CD4-positive, alpha-beta T cell (primary cell): Measurements from ENCODE around the gene BICDL2. TPM values are rescaled to one million over a fixed set of nuclear protein-coding genes. Genes with fewer than 3 reads are reported as not detected.

Experiments
- ATAC-seq: fragments of 200-7000 bp; cut with Tn5 transposase; one replicate; pipeline ENCODE4 v1.10.0; 2022; ENCODE audit warnings: mild to moderate bottlenecking; ENCODE audit not compliant: poor library complexity
- CTCF ChIA-PET: fragments of 350-600 bp; sonication (Branson Sonifier 250); formaldehyde crosslinking; loops from one replicate; lab custom pipeline; 2021; ENCODE audit warnings: antibody characterized with exemption, inconsistent platforms; lab: Charles Lee
- POLR2A ChIA-PET: fragments of 350-600 bp; sonication (Branson Sonifier 250); formaldehyde crosslinking; loops from one replicate; lab custom pipeline; 2021; ENCODE audit warnings: antibody characterized with exemption, inconsistent platforms; lab: Charles Lee
- DNase-seq, 14 experiments: peaks; one replicate each; pipeline ENCODE4 v3.0.0-alpha.2; 2013 to 2020; ENCODE audit warnings: mixed read lengths in 2 of 14
- H3K27ac ChIP-seq, 2 donors: one replicate each; pipeline versions ENCODE4 v1.5.1 to v1.7.0; 2013; ENCODE audit warnings: low read length in 2 of 2, low read depth in 1 of 2, mild to moderate bottlenecking in 1 of 2
- H3K27me3 ChIP-seq, 2 experiments: 1 replicate in 1 of 2; 2 replicates in 1 of 2; pipeline versions ENCODE4 v1.6.1 to v1.7.0; 2013; ENCODE audit warnings: low read length in 2 of 2, control low read depth in 1 of 2, mild to moderate bottlenecking in 1 of 2, moderate library complexity in 1 of 2; ENCODE audit not compliant: insufficient read depth in 2 of 2, control insufficient read depth in 1 of 2
- H3K36me3 ChIP-seq: one replicate; pipeline ENCODE4 v1.6.1; 2013; ENCODE audit warnings: low read length, control low read depth; ENCODE audit not compliant: insufficient read depth
- H3K4me1 ChIP-seq: one replicate; pipeline ENCODE4 v1.6.1; 2013; ENCODE audit warnings: low read length, control low read depth; ENCODE audit not compliant: insufficient read depth
- H3K4me3 ChIP-seq: one replicate; pipeline ENCODE4 v1.5.1; 2013; ENCODE audit warnings: mild to moderate bottlenecking, low read length, moderate library complexity
- H3K9me3 ChIP-seq, 2 experiments: 1 replicate in 1 of 2; 2 replicates in 1 of 2; pipeline versions ENCODE4 v1.6.1 to v1.7.0; 2013; ENCODE audit warnings: low read length in 2 of 2, mild to moderate bottlenecking in 2 of 2, control low read depth in 1 of 2, moderate library complexity in 1 of 2; ENCODE audit not compliant: control insufficient read depth in 1 of 2, insufficient read depth in 1 of 2
- H3K27ac Mint-ChIP-seq: one replicate; pipeline ENCODE4 v1.8.0; 2020; ENCODE audit warnings: mixed read lengths
- H3K27me3 Mint-ChIP-seq: one replicate; pipeline ENCODE4 v1.8.0; 2021; ENCODE audit warnings: mixed read lengths
- H3K36me3 Mint-ChIP-seq: one replicate; pipeline ENCODE4 v1.8.0; 2021; ENCODE audit warnings: low read depth, mixed read lengths
- H3K4me1 Mint-ChIP-seq: one replicate; pipeline ENCODE4 v1.8.0; 2021; ENCODE audit warnings: low read depth, mixed read lengths
- H3K4me3 Mint-ChIP-seq: one replicate; pipeline ENCODE4 v1.8.0; 2020; ENCODE audit warnings: mild to moderate bottlenecking, mixed read lengths
- H3K9me3 Mint-ChIP-seq: one replicate; pipeline ENCODE4 v1.8.0; 2020; ENCODE audit warnings: mixed read lengths
- intact Hi-C, 2 experiments: fragments of 100-400 bp; cut with DNase I in 1 of 2; cut with micrococcal nuclease in 1 of 2; formaldehyde crosslinking; loops; one replicate each; pipeline versions ENCODE4 v1.15.1 to v1.9.0; 2023 to 2025; cut with DNase I, micrococcal nuclease
- total RNA-seq, 174 experiments: library from RNA in 2 of 174; stranded (reverse) in 2 of 174; gene quantifications; one replicate each; pipeline ENCODE4 v1.2.3 and lab custom pipeline; 2021 to 2026
- TF ChIP-seq, protein P1 (sequence below): fragments of 200-600 bp; IDR thresholded peaks from one replicate; pipeline ENCODE4 v1.8.0; 2022; ENCODE audit warnings: antibody characterized with exemption, mild to moderate bottlenecking

The BICDL2 gene
- total RNA-seq, 2 experiments from 2014 or later, result not detected

DNA sequence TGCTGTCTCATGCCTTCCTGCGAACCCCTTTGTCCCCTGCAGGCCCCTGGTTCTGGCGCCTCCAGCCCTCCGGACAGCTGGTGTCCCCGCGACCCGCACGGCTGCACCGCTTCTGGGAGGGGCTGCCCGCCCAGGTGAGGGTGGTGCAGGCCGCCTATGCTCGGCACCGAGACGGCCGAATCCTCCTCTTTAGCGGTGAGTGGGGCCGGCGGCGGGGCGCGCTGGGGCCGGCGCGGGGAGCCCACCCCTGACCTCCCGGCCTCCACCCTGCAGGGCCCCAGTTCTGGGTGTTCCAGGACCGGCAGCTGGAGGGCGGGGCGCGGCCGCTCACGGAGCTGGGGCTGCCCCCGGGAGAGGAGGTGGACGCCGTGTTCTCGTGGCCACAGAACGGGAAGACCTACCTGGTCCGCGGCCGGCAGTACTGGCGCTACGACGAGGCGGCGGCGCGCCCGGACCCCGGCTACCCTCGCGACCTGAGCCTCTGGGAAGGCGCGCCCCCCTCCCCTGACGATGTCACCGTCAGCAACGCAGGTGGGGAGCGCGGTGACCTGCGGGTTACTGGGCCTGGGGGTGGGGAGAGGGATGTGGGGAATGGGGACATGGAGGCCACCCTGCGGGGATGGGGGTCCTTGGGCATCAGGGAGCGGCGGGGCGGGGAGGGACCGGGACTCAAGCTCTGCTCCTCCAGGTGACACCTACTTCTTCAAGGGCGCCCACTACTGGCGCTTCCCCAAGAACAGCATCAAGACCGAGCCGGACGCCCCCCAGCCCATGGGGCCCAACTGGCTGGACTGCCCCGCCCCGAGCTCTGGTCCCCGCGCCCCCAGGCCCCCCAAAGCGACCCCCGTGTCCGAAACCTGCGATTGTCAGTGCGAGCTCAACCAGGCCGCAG, 21.6 kb upstream of the BICDL2 start:
- peaks cover 59% of the 10 kb centered on the region for H3K4me1 Mint-ChIP-seq
- Histone ChIP-seq H3K27me3 (no peaks in the 10 kb centered on the region), H3K36me3 (peaks cover 3% of the 10 kb centered on the region), H3K27ac (peak overlapping the region; percentile 72 to 74), H3K4me1 (peaks cover 76% of the 10 kb centered on the region), H3K4me3 (peak overlapping the region; percentile 87), H3K9me3 (no peaks in the 10 kb centered on the region)
- peak; percentile 59 for ATAC-seq
- intact Hi-C loops, result loop anchor here (1.0 to 5.0 kb wide), 6 partner anchors 36 to 108 kb away; no protein-coding TSS in a partner anchor
- DNase-seq, result peak in 12 of 14 experiments; percentile 36 to 80 (median 51)
- peak overlapping the region; percentile 61 for H3K27ac Mint-ChIP-seq
- H3K9me3 Mint-ChIP-seq, result no peaks in the 10 kb centered on the region
- POLR2A ChIA-PET, result interaction anchor here (0.6 to 5.4 kb wide), 16 partner anchors 10 to 110 kb away, joined by 3 to 70 read pairs (median 4); partner anchors contain the start of genes ZNF205 and ZNF213
- no peaks in the 10 kb centered on the region for H3K27me3 Mint-ChIP-seq
- peaks cover 25% of the 10 kb centered on the region for H3K36me3 Mint-ChIP-seq
- H3K4me3 Mint-ChIP-seq, result peak overlapping the region; percentile 95
- TF ChIP-seq, protein P1, sequence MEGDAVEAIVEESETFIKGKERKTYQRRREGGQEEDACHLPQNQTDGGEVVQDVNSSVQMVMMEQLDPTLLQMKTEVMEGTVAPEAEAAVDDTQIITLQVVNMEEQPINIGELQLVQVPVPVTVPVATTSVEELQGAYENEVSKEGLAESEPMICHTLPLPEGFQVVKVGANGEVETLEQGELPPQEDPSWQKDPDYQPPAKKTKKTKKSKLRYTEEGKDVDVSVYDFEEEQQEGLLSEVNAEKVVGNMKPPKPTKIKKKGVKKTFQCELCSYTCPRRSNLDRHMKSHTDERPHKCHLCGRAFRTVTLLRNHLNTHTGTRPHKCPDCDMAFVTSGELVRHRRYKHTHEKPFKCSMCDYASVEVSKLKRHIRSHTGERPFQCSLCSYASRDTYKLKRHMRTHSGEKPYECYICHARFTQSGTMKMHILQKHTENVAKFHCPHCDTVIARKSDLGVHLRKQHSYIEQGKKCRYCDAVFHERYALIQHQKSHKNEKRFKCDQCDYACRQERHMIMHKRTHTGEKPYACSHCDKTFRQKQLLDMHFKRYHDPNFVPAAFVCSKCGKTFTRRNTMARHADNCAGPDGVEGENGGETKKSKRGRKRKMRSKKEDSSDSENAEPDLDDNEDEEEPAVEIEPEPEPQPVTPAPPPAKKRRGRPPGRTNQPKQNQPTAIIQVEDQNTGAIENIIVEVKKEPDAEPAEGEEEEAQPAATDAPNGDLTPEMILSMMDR, result no peak
- CTCF ChIA-PET, result interaction anchor here (0.7 to 3.1 kb wide), 24 partner anchors 10 to 225 kb away, joined by 3 to 62 read pairs (median 5); partner anchors contain the start of genes TNFRSF12A and ZNF213

DNA sequence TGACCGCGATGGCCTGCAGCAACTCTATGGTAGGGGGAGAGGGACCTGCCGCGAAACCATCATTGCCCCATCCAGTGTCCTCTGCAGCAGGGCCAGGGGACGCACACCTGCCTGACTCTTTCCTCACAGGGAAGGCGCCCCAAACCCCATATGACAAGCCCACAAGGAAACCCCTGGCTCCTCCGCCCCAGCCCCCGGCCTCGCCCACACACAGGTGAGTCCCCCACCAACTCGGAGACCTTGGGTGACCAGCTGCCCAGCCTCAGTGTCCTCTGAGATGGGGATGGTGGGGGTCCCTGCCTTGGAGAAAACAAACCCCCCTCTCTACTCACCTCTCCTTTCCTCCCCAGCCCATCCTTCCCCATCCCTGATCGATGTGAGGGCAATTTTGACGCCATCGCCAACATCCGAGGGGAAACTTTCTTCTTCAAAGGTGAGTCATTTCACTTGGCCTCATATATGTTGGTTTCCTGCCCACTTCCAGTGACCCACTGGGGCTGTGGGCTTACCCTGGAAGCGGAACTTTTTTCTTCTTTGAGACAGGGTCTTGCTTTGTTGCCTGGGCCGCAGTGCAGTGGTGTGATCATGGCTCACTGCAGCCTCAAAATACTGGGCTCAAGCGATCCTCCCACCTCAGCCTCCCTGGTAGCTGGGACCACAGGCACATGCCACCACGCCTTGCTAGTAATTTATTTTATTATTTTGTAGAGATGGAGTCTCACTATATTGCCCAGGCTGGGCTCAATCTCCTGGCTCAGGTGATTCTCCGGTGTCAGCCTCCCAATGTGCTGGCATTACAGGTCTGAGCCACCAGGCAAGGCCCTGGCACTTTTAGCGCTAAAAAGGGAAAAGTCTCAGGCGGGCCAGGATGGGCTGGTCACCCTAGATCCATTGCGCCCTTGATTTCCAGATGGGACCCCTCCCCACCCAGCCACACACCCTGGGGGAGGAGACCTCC, 20.7 kb upstream of the BICDL2 start:
- H3K27ac ChIP-seq, result no peak overlapping the region
- Mint-ChIP-seq H3K9me3 (no peaks in the 10 kb centered on the region), H3K4me3 (peak overlapping the region; percentile 70), H3K27me3 (no peaks in the 10 kb centered on the region), H3K36me3 (peaks cover 25% of the 10 kb centered on the region), H3K4me1 (peaks cover 50% of the 10 kb centered on the region), H3K27ac (peak overlapping the region; percentile 61)
- TF ChIP-seq, protein P1, result no peak
- ChIA-PET CTCF (interaction anchor here (0.9 to 3.1 kb wide), 7 partner anchors 26 to 101 kb away, joined by 3 to 62 read pairs (median 9); partner anchors contain the start of gene ZNF213), POLR2A (interaction anchor here (0.9 to 5.4 kb wide), 5 partner anchors 17 to 72 kb away, joined by 4 to 70 read pairs (median 4); no protein-coding TSS in a partner anchor)
- H3K27me3 ChIP-seq, result no peaks in the 10 kb centered on the region
- H3K4me3 ChIP-seq, result peak overlapping the region; percentile 87
- H3K9me3 ChIP-seq, result no peaks in the 10 kb centered on the region
- no peak for ATAC-seq
- H3K36me3 ChIP-seq, result peaks cover 3% of the 10 kb centered on the region
- H3K4me1 ChIP-seq, result peaks cover 71% of the 10 kb centered on the region
- intact Hi-C loops, result loop anchor here (2.0 to 5.0 kb wide), 4 partner anchors 43 to 109 kb away; no protein-coding TSS in a partner anchor
- peak in 1 of 14 experiments; percentile 36 for DNase-seq
